Progenitor cell of endocrine pancreas (in vitro differentiated cells): ENCODE measurements around the gene LSAMP. TPM values are rescaled to one million over a fixed set of nuclear protein-coding genes. Genes with fewer than 3 reads are reported as not detected.

Experiments used
- DNase-seq: peaks from one replicate; pipeline ENCODE4 v3.0.0; 2021; ENCODE audit warnings: low spot score; ENCODE audit not compliant: unreplicated experiment
- H3K27ac Mint-ChIP-seq: 2 replicates; pipeline ENCODE4 v1.8.0; 2021; ENCODE audit warnings: mild to moderate bottlenecking, moderate library complexity, mixed read lengths
- H3K27me3 Mint-ChIP-seq: 2 replicates; pipeline ENCODE4 v1.8.0; 2021; ENCODE audit warnings: mixed read lengths
- H3K36me3 Mint-ChIP-seq: 2 replicates; pipeline ENCODE4 v1.8.0; 2022; ENCODE audit warnings: mixed read lengths; ENCODE audit not compliant: insufficient read depth
- H3K4me1 Mint-ChIP-seq: 2 replicates; pipeline ENCODE4 v1.8.0; 2021; ENCODE audit warnings: low read depth, mixed read lengths
- H3K4me3 Mint-ChIP-seq: 2 replicates; pipeline ENCODE4 v1.8.0; 2021; ENCODE audit warnings: low read depth, mild to moderate bottlenecking, moderate library complexity, mixed read lengths
- H3K9me3 Mint-ChIP-seq: 2 replicates; pipeline ENCODE4 v1.8.0; 2021; ENCODE audit warnings: low read depth, mixed read lengths
- CTCF ChIP-seq: fragments of 200-600 bp; sonication (generic); IDR thresholded peaks from one replicate; pipeline ENCODE4 v1.5.0; 2021; ENCODE audit warnings: antibody characterized with exemption, mild to moderate bottlenecking; ENCODE audit not compliant: unreplicated experiment
- total RNA-seq: library from RNA; stranded (reverse); gene quantifications from 2 replicates; pipeline ENCODE4 v1.2.1, GENCODE V29; 2021

LSAMP gene
- total RNA-seq, 1 donor from 2014 or later = 20.7 TPM

- Mint-ChIP-seq H3K36me3 (peaks cover 3% of the 10 kb centered on the region), H3K4me1 (no peaks in the 10 kb centered on the region), H3K27me3 (no peaks in the 10 kb centered on the region), H3K27ac (no peak overlapping the region), H3K9me3 (peaks cover 8% of the 10 kb centered on the region), H3K4me3 (no peak overlapping the region)
- DNase-seq = no peak
- peak; percentile 43 for TF ChIP-seq CTCF
Observed at GRCh38 chr3:116453666-116454346, 8.5 kb upstream of the LSAMP start.

GRCh38 chr3:116449546-116450350 lies 4.5 kb upstream of the LSAMP start:
- TF ChIP-seq CTCF = no peak
- no peaks in the 10 kb centered on the region for H3K9me3 Mint-ChIP-seq
- H3K27ac Mint-ChIP-seq = no peak overlapping the region
- H3K4me3 Mint-ChIP-seq = no peak overlapping the region
- H3K36me3 Mint-ChIP-seq = no peaks in the 10 kb centered on the region
- H3K4me1 Mint-ChIP-seq = peaks cover 11% of the 10 kb centered on the region
- peaks cover 11% of the 10 kb centered on the region for H3K27me3 Mint-ChIP-seq
- no peak for DNase-seq

- no peaks in the 10 kb centered on the region for H3K9me3 Mint-ChIP-seq
- no peaks in the 10 kb centered on the region for H3K36me3 Mint-ChIP-seq
- H3K27ac Mint-ChIP-seq = no peak overlapping the region
- no peak for DNase-seq
- no peak for TF ChIP-seq CTCF
- H3K4me1 Mint-ChIP-seq = peaks cover 33% of the 10 kb centered on the region
- H3K4me3 Mint-ChIP-seq = peak overlapping the region; percentile 43
- peaks cover 36% of the 10 kb centered on the region for H3K27me3 Mint-ChIP-seq
Observed at GRCh38 chr3:116445990-116446389, 703 bp upstream of the LSAMP start.

GRCh38 chr3:116444819-116445310 lies 422 bp downstream of the LSAMP start:
- Mint-ChIP-seq H3K36me3 (no peaks in the 10 kb centered on the region), H3K27me3 (peaks cover 36% of the 10 kb centered on the region), H3K9me3 (no peaks in the 10 kb centered on the region)

More at GRCh38 chr3:116444819-116445310, 422 bp downstream of the LSAMP start:
- TF ChIP-seq CTCF = no peak
- H3K4me1 Mint-ChIP-seq = peaks cover 33% of the 10 kb centered on the region
- H3K27ac Mint-ChIP-seq = no peak overlapping the region
- H3K4me3 Mint-ChIP-seq = peak overlapping the region; percentile 70
- no peak for DNase-seq
